Gastrocnemius medialis (tissue), 4 donors: Measurements from ENCODE around the gene FANCM.

ENCODE experiments used
- POLR2A ChIP-seq, 2 donors: fragments of 450-650 bp; IDR thresholded peaks; one replicate each; pipeline ENCODE4 v1.6.1; 2017; ENCODE audit warnings: antibody characterized with exemption in 2 of 2, mild to moderate bottlenecking in 2 of 2, moderate library complexity in 2 of 2
- TF ChIP-seq, protein P1 (sequence below), 5 experiments: fragments of 450-650 bp in 3 of 5; fragments of 200-600 bp in 2 of 5; sonication (generic) in 2 of 5; IDR thresholded peaks in 4 of 5; conservative IDR thresholded peaks in 1 of 5; 1 replicate in 4 of 5; 2 replicates in 1 of 5; pipeline ENCODE4 v1.5.1; 2016 to 2019; ENCODE audit warnings: antibody characterized with exemption in 5 of 5, mild to moderate bottlenecking in 3 of 5, moderate library complexity in 3 of 5

DNA sequence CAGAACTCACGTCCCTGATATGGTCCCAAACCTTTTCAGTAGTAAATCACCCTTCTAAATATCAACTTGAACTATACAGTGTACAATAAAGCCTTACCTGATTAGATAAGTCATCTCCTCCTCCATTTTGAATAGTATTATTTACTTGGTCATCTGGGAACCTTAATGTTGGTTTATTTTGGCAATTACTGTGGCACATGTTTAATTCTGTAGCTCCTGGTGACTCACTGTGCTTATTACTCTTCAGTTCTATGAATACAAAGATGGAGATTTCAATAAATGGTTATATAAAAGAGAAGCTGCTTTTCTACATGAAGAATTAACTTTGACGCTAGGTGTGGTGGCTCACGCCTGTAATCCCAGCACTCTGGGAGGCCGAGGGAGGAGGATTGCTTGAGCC, 91.8 kb downstream of the FANCM start:
- TF ChIP-seq, protein P1, sequence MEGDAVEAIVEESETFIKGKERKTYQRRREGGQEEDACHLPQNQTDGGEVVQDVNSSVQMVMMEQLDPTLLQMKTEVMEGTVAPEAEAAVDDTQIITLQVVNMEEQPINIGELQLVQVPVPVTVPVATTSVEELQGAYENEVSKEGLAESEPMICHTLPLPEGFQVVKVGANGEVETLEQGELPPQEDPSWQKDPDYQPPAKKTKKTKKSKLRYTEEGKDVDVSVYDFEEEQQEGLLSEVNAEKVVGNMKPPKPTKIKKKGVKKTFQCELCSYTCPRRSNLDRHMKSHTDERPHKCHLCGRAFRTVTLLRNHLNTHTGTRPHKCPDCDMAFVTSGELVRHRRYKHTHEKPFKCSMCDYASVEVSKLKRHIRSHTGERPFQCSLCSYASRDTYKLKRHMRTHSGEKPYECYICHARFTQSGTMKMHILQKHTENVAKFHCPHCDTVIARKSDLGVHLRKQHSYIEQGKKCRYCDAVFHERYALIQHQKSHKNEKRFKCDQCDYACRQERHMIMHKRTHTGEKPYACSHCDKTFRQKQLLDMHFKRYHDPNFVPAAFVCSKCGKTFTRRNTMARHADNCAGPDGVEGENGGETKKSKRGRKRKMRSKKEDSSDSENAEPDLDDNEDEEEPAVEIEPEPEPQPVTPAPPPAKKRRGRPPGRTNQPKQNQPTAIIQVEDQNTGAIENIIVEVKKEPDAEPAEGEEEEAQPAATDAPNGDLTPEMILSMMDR (IDR thresholded peaks at IDR 0.05 in 4 of 5, conservative IDR thresholded peaks at IDR 0.05 in 1 of 5), result no peak
- no peak for TF ChIP-seq POLR2A (IDR thresholded peaks at IDR 0.05)
